GM06990 (cell line): ENCODE data around the gene GRAMD2B.

Source experiments
- DNase-seq: peaks from one replicate; pipeline ENCODE4 v3.0.0-alpha.2; 2011; ENCODE audit not compliant: insufficient read length; ENCODE audit errors: extremely low read depth
- H3K27me3 ChIP-seq: replicated peaks from 2 replicates; pipeline ENCODE4 v1.6.0; 2011; ENCODE audit warnings: low read length; ENCODE audit not compliant: control insufficient read depth, insufficient read depth
- H3K36me3 ChIP-seq: 2 replicates; pipeline ENCODE4 v1.5.1; 2011; ENCODE audit warnings: low read length; ENCODE audit not compliant: control insufficient read depth, insufficient read depth
- H3K4me3 ChIP-seq: replicated peaks from 2 replicates; pipeline ENCODE4 v1.5.1; 2011; ENCODE audit warnings: low read depth, mild to moderate bottlenecking, control low read depth, low read length
- TF ChIP-seq, protein P1 (sequence below): IDR thresholded peaks from 2 replicates; pipeline ENCODE4 v1.5.1; 2011; ENCODE audit warnings: low read length, control low read depth, mild to moderate bottlenecking, inconsistent platforms; ENCODE audit not compliant: insufficient read depth, poor library complexity, severe bottlenecking

Gene GRAMD2B

GRCh38 chr5:126519637-126520592, 96.7 kb downstream of the GRAMD2B start:
- TF ChIP-seq, protein P1, sequence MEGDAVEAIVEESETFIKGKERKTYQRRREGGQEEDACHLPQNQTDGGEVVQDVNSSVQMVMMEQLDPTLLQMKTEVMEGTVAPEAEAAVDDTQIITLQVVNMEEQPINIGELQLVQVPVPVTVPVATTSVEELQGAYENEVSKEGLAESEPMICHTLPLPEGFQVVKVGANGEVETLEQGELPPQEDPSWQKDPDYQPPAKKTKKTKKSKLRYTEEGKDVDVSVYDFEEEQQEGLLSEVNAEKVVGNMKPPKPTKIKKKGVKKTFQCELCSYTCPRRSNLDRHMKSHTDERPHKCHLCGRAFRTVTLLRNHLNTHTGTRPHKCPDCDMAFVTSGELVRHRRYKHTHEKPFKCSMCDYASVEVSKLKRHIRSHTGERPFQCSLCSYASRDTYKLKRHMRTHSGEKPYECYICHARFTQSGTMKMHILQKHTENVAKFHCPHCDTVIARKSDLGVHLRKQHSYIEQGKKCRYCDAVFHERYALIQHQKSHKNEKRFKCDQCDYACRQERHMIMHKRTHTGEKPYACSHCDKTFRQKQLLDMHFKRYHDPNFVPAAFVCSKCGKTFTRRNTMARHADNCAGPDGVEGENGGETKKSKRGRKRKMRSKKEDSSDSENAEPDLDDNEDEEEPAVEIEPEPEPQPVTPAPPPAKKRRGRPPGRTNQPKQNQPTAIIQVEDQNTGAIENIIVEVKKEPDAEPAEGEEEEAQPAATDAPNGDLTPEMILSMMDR: no peak
- no peaks in the 10 kb centered on the region for H3K36me3 ChIP-seq
- H3K27me3 ChIP-seq: no peaks in the 10 kb centered on the region
- no peak for DNase-seq
- H3K4me3 ChIP-seq: no peak overlapping the region

GRCh38 chr5:126520593-126520953, 97.4 kb downstream of the GRAMD2B start:
- TF ChIP-seq, protein P1: no peak
- no peaks in the 10 kb centered on the region for H3K27me3 ChIP-seq
- no peaks in the 10 kb centered on the region for H3K36me3 ChIP-seq
- no peak for DNase-seq
- H3K4me3 ChIP-seq: no peak overlapping the region

DNA sequence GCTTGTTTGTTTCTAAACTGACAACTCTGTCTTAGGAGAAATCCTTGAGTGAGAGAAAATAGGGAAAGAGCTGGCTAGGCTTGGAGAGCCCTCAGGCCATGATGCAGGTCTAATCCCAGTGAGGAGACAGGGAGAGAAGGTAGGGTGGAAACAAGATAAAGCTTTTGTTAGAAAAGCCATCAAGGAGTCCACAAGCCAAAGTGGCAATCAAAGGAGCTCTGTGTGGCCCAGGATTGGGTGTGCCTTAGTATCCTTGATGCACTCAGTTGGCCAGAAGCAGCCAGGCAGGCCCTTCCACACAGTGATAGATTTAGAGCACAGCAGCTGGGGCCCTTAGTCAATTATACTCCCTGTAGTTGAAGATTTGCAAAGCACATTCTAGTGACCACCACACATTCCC, 97.9 kb downstream of the GRAMD2B start:
- no peak for DNase-seq
- Histone ChIP-seq H3K36me3 (no peaks in the 10 kb centered on the region), H3K27me3 (no peaks in the 10 kb centered on the region), H3K4me3 (no peak overlapping the region)
- TF ChIP-seq, protein P1: no peak

DNA sequence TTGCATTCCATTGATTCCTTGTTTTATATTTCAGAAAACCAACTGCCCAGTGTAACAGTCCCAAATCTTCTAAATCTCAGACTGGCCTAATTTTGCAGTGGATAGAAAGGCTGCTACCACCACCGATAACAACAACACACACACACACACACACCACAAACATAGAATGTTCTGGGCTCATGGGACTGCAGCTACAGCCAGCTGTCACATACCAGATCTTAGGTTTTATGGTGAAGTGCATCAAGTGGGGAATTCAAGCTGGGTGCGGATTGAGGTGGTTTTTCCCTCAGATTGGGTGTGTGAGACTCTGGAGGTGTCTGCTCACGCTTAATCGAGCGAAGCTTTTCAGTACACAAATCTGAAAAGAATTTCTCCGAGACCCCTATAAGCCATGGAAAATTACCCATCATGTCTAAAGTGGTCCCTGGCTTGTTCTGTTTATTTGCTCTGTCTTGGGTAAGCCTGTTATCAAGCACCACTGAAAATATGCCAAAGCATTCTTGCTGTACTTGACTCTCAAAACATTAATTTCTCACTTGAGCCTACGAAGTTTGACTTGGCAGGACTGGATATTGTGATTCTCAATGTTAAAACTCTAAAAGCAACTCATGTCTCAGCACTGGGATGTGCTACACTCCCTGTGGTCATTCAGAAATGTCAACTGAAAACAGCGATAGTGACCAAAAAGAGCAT, 100.8 kb downstream of the GRAMD2B start:
- H3K36me3 ChIP-seq: no peaks in the 10 kb centered on the region
- no peaks in the 10 kb centered on the region for H3K27me3 ChIP-seq
- TF ChIP-seq, protein P1: no peak
- no peak for DNase-seq
- no peak overlapping the region for H3K4me3 ChIP-seq

GRCh38 chr5:126525630-126526245, 102.5 kb downstream of the GRAMD2B start:
- TF ChIP-seq, protein P1: no peak
- Histone ChIP-seq H3K36me3 (no peaks in the 10 kb centered on the region), H3K27me3 (no peaks in the 10 kb centered on the region), H3K4me3 (no peak overlapping the region)
- no peak for DNase-seq
